WTC11 (cell line): Measurements from ENCODE around the gene BACE1-AS. TPM values are rescaled to one million over a fixed set of nuclear protein-coding genes. Genes with fewer than 3 reads are reported as not detected.

Source experiments
- ATAC-seq: fragments of 200-7000 bp; cut with Tn5 transposase; 2 replicates; pipeline ENCODE4 v1.10.0; 2021; ENCODE audit warnings: mild to moderate bottlenecking, moderate library complexity
- CTCF ChIA-PET: fragments of 300-600 bp; sonication (Branson Sonifier 250); formaldehyde crosslinking; loops from one replicate; lab custom pipeline; 2021; ENCODE audit warnings: antibody characterized with exemption; lab: Charles Lee
- POLR2A ChIA-PET: fragments of 350-600 bp; sonication (Branson Sonifier 250); formaldehyde crosslinking; loops from one replicate; lab custom pipeline; 2021; ENCODE audit warnings: antibody characterized with exemption; lab: Charles Lee
- DNase-seq: peaks from one replicate; pipeline ENCODE4 v3.0.0; 2021; ENCODE audit warnings: low spot score
- H3K27ac Mint-ChIP-seq: 2 replicates; pipeline ENCODE4 v1.8.0; 2021; ENCODE audit warnings: mixed read lengths
- H3K27me3 Mint-ChIP-seq: 2 replicates; pipeline ENCODE4 v1.8.0; 2021; ENCODE audit warnings: low read depth, mild to moderate bottlenecking, moderate library complexity, mixed read lengths
- H3K36me3 Mint-ChIP-seq: 2 replicates; pipeline ENCODE4 v1.8.0; 2021; ENCODE audit warnings: mixed read lengths
- H3K4me1 Mint-ChIP-seq: 2 replicates; pipeline ENCODE4 v1.8.0; 2022; ENCODE audit warnings: mixed read lengths
- H3K4me3 Mint-ChIP-seq: 2 replicates; pipeline ENCODE4 v1.8.0; 2021; ENCODE audit warnings: mild to moderate bottlenecking, moderate library complexity, mixed read lengths
- H3K9me3 Mint-ChIP-seq: 2 replicates; pipeline ENCODE4 v1.8.0; 2021; ENCODE audit warnings: mixed read lengths
- ATF6 ChIP-seq: sonication (generic); formaldehyde crosslinking; IDR thresholded peaks from 2 replicates; pipeline ENCODE4 v1.8.1; 2023; ENCODE audit warnings: mild to moderate bottlenecking, missing genetic modification reagents
- EMX1 ChIP-seq: fragments of 250-450 bp; sonication (Bioruptor Pico); IDR thresholded peaks from 2 replicates; pipeline ENCODE4 v1.8.0; 2021; ENCODE audit warnings: mild to moderate bottlenecking
- ETV6 ChIP-seq: sonication (generic); formaldehyde crosslinking; IDR thresholded peaks from 2 replicates; pipeline ENCODE4 v1.8.1; 2022; ENCODE audit warnings: mild to moderate bottlenecking, missing genetic modification reagents
- FOXP4 ChIP-seq: sonication (generic); formaldehyde crosslinking; IDR thresholded peaks from 2 replicates; pipeline ENCODE4 v1.8.0; 2022; ENCODE audit warnings: mild to moderate bottlenecking, missing genetic modification reagents
- GABPB1 ChIP-seq: sonication (generic); formaldehyde crosslinking; IDR thresholded peaks from 2 replicates; pipeline ENCODE4 v1.8.1; 2023; ENCODE audit warnings: mild to moderate bottlenecking, missing genetic modification reagents
- MAX ChIP-seq: sonication (generic); formaldehyde crosslinking; IDR thresholded peaks from 2 replicates; pipeline ENCODE4 v1.8.0; 2022; ENCODE audit warnings: mild to moderate bottlenecking, missing genetic modification reagents
- NR1H2 ChIP-seq: sonication (generic); formaldehyde crosslinking; IDR thresholded peaks from 2 replicates; pipeline ENCODE4 v1.9.0; 2021; ENCODE audit warnings: mild to moderate bottlenecking, moderate library complexity, missing genetic modification reagents
- NR3C1 ChIP-seq: sonication (generic); formaldehyde crosslinking; conservative IDR thresholded peaks from 2 replicates; pipeline ENCODE4 v1.8.1; 2023; ENCODE audit warnings: low read depth, mild to moderate bottlenecking, missing genetic modification reagents
- RELA ChIP-seq: sonication (generic); formaldehyde crosslinking; IDR thresholded peaks from 2 replicates; pipeline ENCODE4 v1.8.1; 2022; ENCODE audit warnings: missing genetic modification reagents, mild to moderate bottlenecking, borderline replicate concordance
- RORB ChIP-seq: fragments of 250-450 bp; sonication (Bioruptor Pico); IDR thresholded peaks from 2 replicates; pipeline ENCODE4 v1.9.0; 2021; ENCODE audit warnings: mild to moderate bottlenecking
- SMAD3 ChIP-seq: sonication (generic); formaldehyde crosslinking; IDR thresholded peaks from 2 replicates; pipeline ENCODE4 v1.8.0; 2022; ENCODE audit warnings: missing genetic modification reagents, mild to moderate bottlenecking, borderline replicate concordance
- SP1 ChIP-seq: sonication (generic); formaldehyde crosslinking; conservative IDR thresholded peaks from 2 replicates; pipeline ENCODE4 v1.8.1; 2022; ENCODE audit warnings: missing genetic modification reagents
- TEAD4 ChIP-seq: sonication (generic); formaldehyde crosslinking; IDR thresholded peaks from 2 replicates; pipeline ENCODE4 v1.8.0; 2022; ENCODE audit warnings: mild to moderate bottlenecking, missing genetic modification reagents
- USF1 ChIP-seq: sonication (generic); formaldehyde crosslinking; IDR thresholded peaks from 2 replicates; pipeline ENCODE4 v1.8.0; 2022; ENCODE audit warnings: mild to moderate bottlenecking, missing genetic modification reagents
- USF2 ChIP-seq: sonication (generic); formaldehyde crosslinking; IDR thresholded peaks from 2 replicates; pipeline ENCODE4 v1.8.1; 2023; ENCODE audit warnings: mild to moderate bottlenecking, missing genetic modification reagents, moderate library complexity
- ZBTB21 ChIP-seq: sonication (generic); formaldehyde crosslinking; IDR thresholded peaks from 2 replicates; pipeline ENCODE4 v1.8.1; 2023; ENCODE audit warnings: mild to moderate bottlenecking, missing genetic modification reagents, borderline replicate concordance
- ZNF396 ChIP-seq: fragments of 250-450 bp; sonication (Bioruptor Pico); IDR thresholded peaks from 2 replicates; pipeline ENCODE4 v1.8.0; 2021; ENCODE audit warnings: mild to moderate bottlenecking, moderate library complexity, borderline replicate concordance
- ZNF416 ChIP-seq: fragments of 250-450 bp; sonication (Bioruptor Pico); IDR thresholded peaks from 2 replicates; pipeline ENCODE4 v1.9.0; 2021; ENCODE audit warnings: mild to moderate bottlenecking, inconsistent platforms
- ZSCAN18 ChIP-seq: fragments of 250-450 bp; sonication (Bioruptor Pico); IDR thresholded peaks from 2 replicates; pipeline ENCODE4 v2.1.2; 2022; ENCODE audit warnings: mild to moderate bottlenecking, moderate library complexity
- total RNA-seq: library from RNA; stranded (reverse); gene quantifications from 3 replicates; pipeline ENCODE4 v1.2.3, GENCODE V29; 2021

BACE1-AS gene
- total RNA-seq, 1 experiment from 2014 or later: 13.8 TPM

- H3K36me3 Mint-ChIP-seq: no peaks in the 10 kb centered on the region
- 0 out of 2 replicates have a peak, but pooled peaks have one; percentile 20 for TF ChIP-seq USF1 (CRISPR knock-in tag)
- peak; percentile 34; the same call in 1 of the 2 replicates for TF ChIP-seq USF2
- no peak for TF ChIP-seq ETV6
- TF ChIP-seq, all 79 proteins: peak for 2
- no peak for DNase-seq
- peaks cover 4% of the 10 kb centered on the region; the same call in 1 of the 2 replicates for H3K27me3 Mint-ChIP-seq
- ChIA-PET POLR2A (no interaction called here), CTCF (interaction anchor here (1.7 to 1.8 kb wide), 2 partner anchors 12 to 123 kb away, joined by 9 to 10 read pairs; partner anchors contain the start of gene BACE1)
- H3K27ac Mint-ChIP-seq: no peak overlapping the region
- H3K4me1 Mint-ChIP-seq: peaks cover 37% of the 10 kb centered on the region
- ATAC-seq: peak; percentile 30
- no peaks in the 10 kb centered on the region for H3K9me3 Mint-ChIP-seq
- H3K4me3 Mint-ChIP-seq: no peak overlapping the region
These were observed 12.6 kb downstream of the BACE1-AS start for GRCh38 chr11:117303646-117304315.

GRCh38 chr11:117305145-117305544 lies 14.0 kb downstream of the BACE1-AS start:
- no peak overlapping the region for H3K27ac Mint-ChIP-seq
- H3K36me3 Mint-ChIP-seq: no peaks in the 10 kb centered on the region
- H3K27me3 Mint-ChIP-seq: peaks cover 4% of the 10 kb centered on the region; the same call in 1 of the 2 replicates
- ATAC-seq: no peak
- H3K4me3 Mint-ChIP-seq: no peak overlapping the region
- ChIA-PET POLR2A (no interaction called here), CTCF (interaction anchor here (1.7 kb wide), 1 partner anchor 11 kb away, joined by 5 read pairs; the partner anchor contains the start of gene BACE1)
- no peak for TF ChIP-seq EMX1 (CRISPR knock-in tag)
- TF ChIP-seq GABPB1: no peak
- no peak for TF ChIP-seq ATF6 (CRISPR knock-in tag)
- no peak for TF ChIP-seq SMAD3 (CRISPR knock-in tag)
- no peak for TF ChIP-seq MAX (CRISPR knock-in tag)
- no peak for TF ChIP-seq ZNF416
- no peak for TF ChIP-seq ZSCAN18 (CRISPR knock-in tag)
- no peak for TF ChIP-seq RORB (CRISPR knock-in tag)
- TF ChIP-seq ZBTB21 (CRISPR knock-in tag): no peak
- no peaks in the 10 kb centered on the region for H3K9me3 Mint-ChIP-seq
- peaks cover 25% of the 10 kb centered on the region for H3K4me1 Mint-ChIP-seq
- no peak for DNase-seq

GRCh38 chr11:117309310-117309709 lies 18.2 kb downstream of the BACE1-AS start:
- H3K4me1 Mint-ChIP-seq: peaks cover 11% of the 10 kb centered on the region
- ChIA-PET POLR2A (no interaction called here), CTCF (no interaction called here)
- H3K36me3 Mint-ChIP-seq: no peaks in the 10 kb centered on the region
- no peaks in the 10 kb centered on the region for H3K27me3 Mint-ChIP-seq
- ATAC-seq (no peak), DNase-seq (no peak)
- H3K27ac Mint-ChIP-seq: no peak overlapping the region
- no peak overlapping the region for H3K4me3 Mint-ChIP-seq
- H3K9me3 Mint-ChIP-seq: no peaks in the 10 kb centered on the region
- TF ChIP-seq ZSCAN18 (CRISPR knock-in tag) (no peak), RELA (CRISPR knock-in tag) (no peak), SP1 (no peak), USF2 (no peak), FOXP4 (CRISPR knock-in tag) (no peak), TEAD4 (no peak), ZNF416 (no peak), ZNF396 (CRISPR knock-in tag) (no peak), NR3C1 (CRISPR knock-in tag) (no peak), NR1H2 (CRISPR knock-in tag) (no peak)
